HL-60 (cell line): ENCODE data around the gene CTNNA3.

Experiments used
- DNase-seq, 2 experiments: peaks; one replicate each; pipeline ENCODE4 v3.0.0-alpha.2; 2010 to 2020; ENCODE audit warnings: low read depth in 1 of 2, low spot score in 1 of 2
- H3K27ac ChIP-seq: fragments of 250-450 bp; sonication (Bioruptor Pico); replicated peaks from 2 replicates; pipeline ENCODE4 v1.5.1; 2020; ENCODE audit warnings: mild to moderate bottlenecking, moderate library complexity
- H3K27me3 ChIP-seq: fragments of 250-450 bp; sonication (Bioruptor Pico); 2 replicates; pipeline ENCODE4 v1.5.1; 2021; ENCODE audit warnings: mild to moderate bottlenecking, moderate library complexity; ENCODE audit not compliant: insufficient read depth, poor library complexity, severe bottlenecking
- H3K4me3 ChIP-seq: replicated peaks from 2 replicates; pipeline ENCODE4 v1.5.1; 2011; ENCODE audit warnings: mild to moderate bottlenecking, control low read depth, low read length; ENCODE audit not compliant: insufficient read depth
- GABPA ChIP-seq: IDR thresholded peaks from 2 replicates; pipeline ENCODE4 v1.6.1; 2012; ENCODE audit warnings: low read depth
- POLR2AphosphoS5 ChIP-seq: IDR thresholded peaks from 2 replicates; pipeline ENCODE4 v1.6.1; 2012; ENCODE audit warnings: low read depth
- SPI1 ChIP-seq: IDR thresholded peaks from 2 replicates; pipeline ENCODE4 v1.6.1; 2012; ENCODE audit warnings: low read depth, mild to moderate bottlenecking, borderline replicate concordance
- TF ChIP-seq, protein P1 (sequence below): IDR thresholded peaks from 2 replicates; pipeline ENCODE4 v1.6.1; 2012; ENCODE audit warnings: low read depth; ENCODE audit not compliant: insufficient replicate concordance
- TF ChIP-seq, protein P2 (sequence below): IDR thresholded peaks from one replicate; pipeline ENCODE4 v1.5.1; 2011; ENCODE audit warnings: low read length, control low read depth, inconsistent platforms; ENCODE audit not compliant: insufficient read depth

The CTNNA3 gene

DNA sequence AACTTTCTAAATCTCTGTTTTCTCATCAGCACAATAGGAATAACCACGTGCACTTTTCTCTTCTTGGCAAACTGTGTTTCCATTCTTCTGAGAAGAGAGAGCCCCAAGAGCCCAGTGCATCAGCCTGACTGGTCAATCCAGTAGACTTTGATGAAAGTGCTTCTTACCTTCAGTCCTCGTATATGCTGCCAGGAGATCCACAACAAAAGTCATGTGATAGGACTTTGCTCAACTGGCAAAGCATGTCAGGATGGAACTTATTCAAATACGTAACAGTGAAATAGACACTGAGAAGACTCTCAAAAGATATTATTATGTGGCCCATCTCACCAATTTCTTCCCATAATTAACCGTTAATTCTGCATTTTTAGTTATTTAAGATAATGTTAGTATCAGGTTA, 1801.6 kb downstream of the CTNNA3 start:
- no peak overlapping the region for H3K27ac ChIP-seq
- DNase-seq: no peak
- TF ChIP-seq POLR2AphosphoS5: no peak
- TF ChIP-seq SPI1: no peak
- TF ChIP-seq, protein P1, sequence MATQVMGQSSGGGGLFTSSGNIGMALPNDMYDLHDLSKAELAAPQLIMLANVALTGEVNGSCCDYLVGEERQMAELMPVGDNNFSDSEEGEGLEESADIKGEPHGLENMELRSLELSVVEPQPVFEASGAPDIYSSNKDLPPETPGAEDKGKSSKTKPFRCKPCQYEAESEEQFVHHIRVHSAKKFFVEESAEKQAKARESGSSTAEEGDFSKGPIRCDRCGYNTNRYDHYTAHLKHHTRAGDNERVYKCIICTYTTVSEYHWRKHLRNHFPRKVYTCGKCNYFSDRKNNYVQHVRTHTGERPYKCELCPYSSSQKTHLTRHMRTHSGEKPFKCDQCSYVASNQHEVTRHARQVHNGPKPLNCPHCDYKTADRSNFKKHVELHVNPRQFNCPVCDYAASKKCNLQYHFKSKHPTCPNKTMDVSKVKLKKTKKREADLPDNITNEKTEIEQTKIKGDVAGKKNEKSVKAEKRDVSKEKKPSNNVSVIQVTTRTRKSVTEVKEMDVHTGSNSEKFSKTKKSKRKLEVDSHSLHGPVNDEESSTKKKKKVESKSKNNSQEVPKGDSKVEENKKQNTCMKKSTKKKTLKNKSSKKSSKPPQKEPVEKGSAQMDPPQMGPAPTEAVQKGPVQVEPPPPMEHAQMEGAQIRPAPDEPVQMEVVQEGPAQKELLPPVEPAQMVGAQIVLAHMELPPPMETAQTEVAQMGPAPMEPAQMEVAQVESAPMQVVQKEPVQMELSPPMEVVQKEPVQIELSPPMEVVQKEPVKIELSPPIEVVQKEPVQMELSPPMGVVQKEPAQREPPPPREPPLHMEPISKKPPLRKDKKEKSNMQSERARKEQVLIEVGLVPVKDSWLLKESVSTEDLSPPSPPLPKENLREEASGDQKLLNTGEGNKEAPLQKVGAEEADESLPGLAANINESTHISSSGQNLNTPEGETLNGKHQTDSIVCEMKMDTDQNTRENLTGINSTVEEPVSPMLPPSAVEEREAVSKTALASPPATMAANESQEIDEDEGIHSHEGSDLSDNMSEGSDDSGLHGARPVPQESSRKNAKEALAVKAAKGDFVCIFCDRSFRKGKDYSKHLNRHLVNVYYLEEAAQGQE: no peak
- TF ChIP-seq, protein P2, sequence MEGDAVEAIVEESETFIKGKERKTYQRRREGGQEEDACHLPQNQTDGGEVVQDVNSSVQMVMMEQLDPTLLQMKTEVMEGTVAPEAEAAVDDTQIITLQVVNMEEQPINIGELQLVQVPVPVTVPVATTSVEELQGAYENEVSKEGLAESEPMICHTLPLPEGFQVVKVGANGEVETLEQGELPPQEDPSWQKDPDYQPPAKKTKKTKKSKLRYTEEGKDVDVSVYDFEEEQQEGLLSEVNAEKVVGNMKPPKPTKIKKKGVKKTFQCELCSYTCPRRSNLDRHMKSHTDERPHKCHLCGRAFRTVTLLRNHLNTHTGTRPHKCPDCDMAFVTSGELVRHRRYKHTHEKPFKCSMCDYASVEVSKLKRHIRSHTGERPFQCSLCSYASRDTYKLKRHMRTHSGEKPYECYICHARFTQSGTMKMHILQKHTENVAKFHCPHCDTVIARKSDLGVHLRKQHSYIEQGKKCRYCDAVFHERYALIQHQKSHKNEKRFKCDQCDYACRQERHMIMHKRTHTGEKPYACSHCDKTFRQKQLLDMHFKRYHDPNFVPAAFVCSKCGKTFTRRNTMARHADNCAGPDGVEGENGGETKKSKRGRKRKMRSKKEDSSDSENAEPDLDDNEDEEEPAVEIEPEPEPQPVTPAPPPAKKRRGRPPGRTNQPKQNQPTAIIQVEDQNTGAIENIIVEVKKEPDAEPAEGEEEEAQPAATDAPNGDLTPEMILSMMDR: no peak
- no peak for TF ChIP-seq GABPA
- H3K27me3 ChIP-seq: no peaks in the 10 kb centered on the region
- no peak overlapping the region for H3K4me3 ChIP-seq

DNA sequence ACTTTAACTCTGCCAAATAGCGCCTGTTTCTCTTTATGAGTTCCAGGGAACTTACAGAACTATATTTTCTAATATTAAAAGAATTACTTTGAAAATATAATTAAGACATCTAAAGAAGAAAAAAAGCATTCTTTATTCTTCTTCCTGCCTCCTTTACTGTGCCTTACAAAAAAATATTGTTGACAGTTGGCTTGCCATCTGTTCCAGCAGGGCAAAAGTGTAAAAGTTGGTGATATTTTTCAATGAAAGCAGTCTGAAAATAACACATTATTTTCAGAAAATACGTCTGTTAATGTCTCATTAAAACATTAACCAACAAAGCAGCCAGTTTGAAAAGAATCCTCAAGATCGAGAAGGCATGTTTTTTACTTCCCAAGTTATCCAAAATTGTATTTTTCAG, 1802.3 kb downstream of the CTNNA3 start:
- H3K27me3 ChIP-seq: no peaks in the 10 kb centered on the region
- TF ChIP-seq POLR2AphosphoS5: no peak
- TF ChIP-seq, protein P1: no peak
- TF ChIP-seq SPI1: no peak
- no peak for TF ChIP-seq GABPA

DNA sequence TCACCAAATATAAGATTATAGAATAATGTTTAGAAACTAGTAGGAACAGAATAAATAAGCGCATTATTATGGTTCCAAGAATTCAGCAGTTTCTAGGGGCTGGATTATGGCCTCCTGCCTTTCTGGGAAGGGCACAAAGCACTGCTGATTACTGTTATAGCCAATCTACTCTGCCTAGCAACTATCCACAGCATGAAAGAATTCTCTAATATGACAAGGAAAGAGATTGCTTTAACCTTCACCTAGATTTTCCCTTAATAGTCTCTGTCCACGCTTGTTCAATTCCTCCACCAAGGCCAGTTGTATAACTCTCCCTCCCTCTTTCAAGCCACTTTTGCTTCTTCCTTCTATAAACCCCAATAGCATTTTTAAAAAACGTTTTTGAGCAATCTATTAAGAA, 1803.7 kb downstream of the CTNNA3 start:
- DNase-seq: no peak
- no peak overlapping the region for H3K4me3 ChIP-seq
- no peak overlapping the region for H3K27ac ChIP-seq
- TF ChIP-seq, protein P1: no peak
- TF ChIP-seq GABPA (no peak), SPI1 (no peak), POLR2AphosphoS5 (no peak)
- TF ChIP-seq, protein P2: no peak
- H3K27me3 ChIP-seq: no peaks in the 10 kb centered on the region

More for the DNA sequence above, 1802.3 kb downstream of the CTNNA3 start:
- Histone ChIP-seq H3K27ac (no peak overlapping the region), H3K4me3 (no peak overlapping the region)
- DNase-seq: no peak
